Uterus (tissue), 4 donors: ENCODE measurements around the gene LMAN2L. TPM values are rescaled to one million over a fixed set of nuclear protein-coding genes. Genes with fewer than 3 reads are reported as not detected.

Experiments
- DNase-seq, 2 donors: peaks; one replicate each; pipeline ENCODE4 v3.0.0-alpha.2; 2019 to 2020
- H3K27ac ChIP-seq, 2 donors: fragments of 200-600 bp; sonication (generic); 1 replicate in 1 of 2; 2 replicates in 1 of 2; pipeline ENCODE4 v1.5.1; 2016 to 2018
- H3K27me3 ChIP-seq, 2 donors: fragments of 200-600 bp; sonication (generic); one replicate each; pipeline ENCODE4 v1.5.1; 2018 to 2019; ENCODE audit warnings: control low read depth in 1 of 2
- H3K36me3 ChIP-seq, 2 donors: fragments of 200-600 bp; sonication (generic); one replicate each; pipeline ENCODE4 v1.5.1; 2019; ENCODE audit warnings: control low read depth in 1 of 2
- H3K4me1 ChIP-seq, 2 donors: fragments of 200-600 bp; sonication (generic); one replicate each; pipeline ENCODE4 v1.5.1; 2018 to 2019; ENCODE audit warnings: control low read depth in 1 of 2
- H3K4me3 ChIP-seq, 2 donors: fragments of 200-600 bp; sonication (generic); 1 replicate in 1 of 2; 2 replicates in 1 of 2; pipeline ENCODE4 v1.5.1; 2018 to 2019; ENCODE audit warnings: mild to moderate bottlenecking in 1 of 2
- H3K9me3 ChIP-seq, 2 donors: fragments of 200-600 bp; sonication (generic); one replicate each; pipeline ENCODE4 v1.5.1; 2019; ENCODE audit warnings: control low read depth in 1 of 2
- POLR2A ChIP-seq, 2 donors: fragments of 450-650 bp; IDR thresholded peaks; one replicate each; pipeline ENCODE4 v1.6.1; 2016; ENCODE audit warnings: antibody characterized with exemption in 2 of 2, mild to moderate bottlenecking in 1 of 2, moderate library complexity in 1 of 2
- intact Hi-C: fragments of 100-400 bp; cut with DNase I; formaldehyde crosslinking; loops from one replicate; pipeline ENCODE4 v1.15.1; 2023; ENCODE audit warnings: low total_unique reads
- total RNA-seq, 4 donors: library from RNA; depleted of rRNA in 3 of 4; stranded (reverse); fragments of >200 nt in 3 of 4; gene quantifications; one replicate each; pipeline versions ENCODE4 v1.1.0 to v1.2.4, GENCODE V29; 2014 to 2023
- TF ChIP-seq, protein P1 (sequence below), 4 experiments: fragments of 200-600 bp in 2 of 4; fragments of 450-650 bp in 2 of 4; sonication (generic) in 2 of 4; IDR thresholded peaks; one replicate each; pipeline ENCODE4 v1.5.1; 2016 to 2019; ENCODE audit warnings: antibody characterized with exemption in 4 of 4, mild to moderate bottlenecking in 2 of 4, moderate library complexity in 1 of 4
- donor health status: DM: yes; HTN: yes; CAD: no.

Gene LMAN2L
- total RNA-seq, 4 donors from 2014 or later, result 13.8 to 51.2 (median 20.9) TPM

DNA sequence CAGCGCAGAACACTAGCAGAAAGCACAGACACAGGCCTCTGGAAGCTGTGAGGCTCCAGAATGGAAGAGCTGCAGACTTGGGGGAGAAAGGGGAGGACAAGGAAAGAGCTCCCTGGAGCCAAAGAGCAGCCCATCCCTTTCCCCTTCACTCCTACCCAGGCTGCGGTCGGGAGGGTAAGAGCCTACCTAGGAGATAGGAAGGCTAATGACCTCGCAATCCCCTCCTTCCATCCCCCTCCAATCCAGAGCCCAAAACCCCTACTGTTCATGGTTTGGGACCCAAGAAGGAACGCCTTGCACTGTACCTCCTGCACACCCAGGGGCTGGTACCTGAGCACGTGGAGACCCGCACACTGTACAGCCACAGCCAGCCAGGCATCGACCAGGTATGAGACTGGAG, 39.8 kb downstream of the LMAN2L start:
- no peak for DNase-seq
- no peaks in the 10 kb centered on the region for H3K9me3 ChIP-seq
- no peak overlapping the region for H3K27ac ChIP-seq
- no peak for TF ChIP-seq POLR2A (IDR thresholded peaks at IDR 0.05)
- TF ChIP-seq, protein P1, sequence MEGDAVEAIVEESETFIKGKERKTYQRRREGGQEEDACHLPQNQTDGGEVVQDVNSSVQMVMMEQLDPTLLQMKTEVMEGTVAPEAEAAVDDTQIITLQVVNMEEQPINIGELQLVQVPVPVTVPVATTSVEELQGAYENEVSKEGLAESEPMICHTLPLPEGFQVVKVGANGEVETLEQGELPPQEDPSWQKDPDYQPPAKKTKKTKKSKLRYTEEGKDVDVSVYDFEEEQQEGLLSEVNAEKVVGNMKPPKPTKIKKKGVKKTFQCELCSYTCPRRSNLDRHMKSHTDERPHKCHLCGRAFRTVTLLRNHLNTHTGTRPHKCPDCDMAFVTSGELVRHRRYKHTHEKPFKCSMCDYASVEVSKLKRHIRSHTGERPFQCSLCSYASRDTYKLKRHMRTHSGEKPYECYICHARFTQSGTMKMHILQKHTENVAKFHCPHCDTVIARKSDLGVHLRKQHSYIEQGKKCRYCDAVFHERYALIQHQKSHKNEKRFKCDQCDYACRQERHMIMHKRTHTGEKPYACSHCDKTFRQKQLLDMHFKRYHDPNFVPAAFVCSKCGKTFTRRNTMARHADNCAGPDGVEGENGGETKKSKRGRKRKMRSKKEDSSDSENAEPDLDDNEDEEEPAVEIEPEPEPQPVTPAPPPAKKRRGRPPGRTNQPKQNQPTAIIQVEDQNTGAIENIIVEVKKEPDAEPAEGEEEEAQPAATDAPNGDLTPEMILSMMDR (IDR thresholded peaks at IDR 0.05), result no peak
- intact Hi-C loops, result no loop called here
- no peaks in the 10 kb centered on the region for H3K27me3 ChIP-seq
- no peak overlapping the region for H3K4me3 ChIP-seq
- no peaks in the 10 kb centered on the region for H3K36me3 ChIP-seq
- no peaks in the 10 kb centered on the region for H3K4me1 ChIP-seq

- DNase-seq, result no peak
- H3K27ac ChIP-seq, result no peak overlapping the region
- intact Hi-C loops, result no loop called here
- TF ChIP-seq POLR2A (IDR thresholded peaks at IDR 0.05), result no peak
- TF ChIP-seq, protein P1 (IDR thresholded peaks at IDR 0.05), result no peak
- H3K4me1 ChIP-seq, result no peaks in the 10 kb centered on the region
- H3K36me3 ChIP-seq, result no peaks in the 10 kb centered on the region
- no peaks in the 10 kb centered on the region for H3K9me3 ChIP-seq
- no peaks in the 10 kb centered on the region for H3K27me3 ChIP-seq
- H3K4me3 ChIP-seq, result no peak overlapping the region
Observed at GRCh38 chr2:96699621-96700020, 40.2 kb downstream of the LMAN2L start.

- Histone ChIP-seq H3K4me1 (no peaks in the 10 kb centered on the region), H3K27me3 (no peaks in the 10 kb centered on the region), H3K36me3 (no peaks in the 10 kb centered on the region), H3K9me3 (no peaks in the 10 kb centered on the region), H3K27ac (no peak overlapping the region), H3K4me3 (no peak overlapping the region)
- TF ChIP-seq, protein P1 (IDR thresholded peaks at IDR 0.05), result no peak
- TF ChIP-seq POLR2A (IDR thresholded peaks at IDR 0.05), result no peak
- no peak for DNase-seq
- intact Hi-C loops, result no loop called here
Observed at GRCh38 chr2:96699021-96699420, 40.8 kb downstream of the LMAN2L start.

DNA sequence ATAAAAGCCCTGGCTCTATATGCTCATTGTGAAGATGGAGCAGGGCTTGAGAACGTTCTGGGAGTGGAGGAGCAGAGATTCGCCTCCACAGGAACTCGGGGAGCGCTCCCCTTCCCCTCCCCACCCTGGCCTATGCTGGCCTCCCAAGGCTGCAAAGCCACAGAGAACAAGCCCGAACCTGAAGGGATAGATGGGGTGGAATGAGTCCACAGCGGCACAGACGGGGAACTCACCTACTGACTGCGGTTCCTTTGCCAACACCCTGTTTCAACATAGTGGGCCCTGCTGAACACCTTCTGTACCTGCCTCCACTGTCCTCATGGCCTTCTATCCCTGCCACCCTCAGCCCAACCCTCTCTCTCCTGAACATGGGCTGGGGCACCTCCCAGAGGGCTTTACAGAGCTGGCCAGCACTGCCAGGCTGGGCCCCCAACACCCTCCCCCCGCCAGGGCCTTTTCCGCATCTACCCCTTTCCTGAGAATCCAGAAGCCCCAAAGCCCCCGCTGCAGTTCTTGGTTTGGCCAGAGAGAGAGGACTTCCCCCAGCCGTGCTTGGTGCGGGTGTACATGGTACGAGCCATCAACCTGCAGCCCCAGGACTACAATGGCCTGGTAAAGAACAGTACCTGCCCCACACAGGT, 41.5 kb downstream of the LMAN2L start:
- TF ChIP-seq POLR2A (IDR thresholded peaks at IDR 0.05), result no peak
- TF ChIP-seq, protein P1 (IDR thresholded peaks at IDR 0.05), result no peak
- H3K9me3 ChIP-seq, result no peaks in the 10 kb centered on the region
- no peak overlapping the region for H3K4me3 ChIP-seq
- no peaks in the 10 kb centered on the region for H3K36me3 ChIP-seq
- intact Hi-C loops, result no loop called here
- H3K27ac ChIP-seq, result no peak overlapping the region
- H3K4me1 ChIP-seq, result no peaks in the 10 kb centered on the region
- H3K27me3 ChIP-seq, result no peaks in the 10 kb centered on the region
- no peak for DNase-seq

DNA sequence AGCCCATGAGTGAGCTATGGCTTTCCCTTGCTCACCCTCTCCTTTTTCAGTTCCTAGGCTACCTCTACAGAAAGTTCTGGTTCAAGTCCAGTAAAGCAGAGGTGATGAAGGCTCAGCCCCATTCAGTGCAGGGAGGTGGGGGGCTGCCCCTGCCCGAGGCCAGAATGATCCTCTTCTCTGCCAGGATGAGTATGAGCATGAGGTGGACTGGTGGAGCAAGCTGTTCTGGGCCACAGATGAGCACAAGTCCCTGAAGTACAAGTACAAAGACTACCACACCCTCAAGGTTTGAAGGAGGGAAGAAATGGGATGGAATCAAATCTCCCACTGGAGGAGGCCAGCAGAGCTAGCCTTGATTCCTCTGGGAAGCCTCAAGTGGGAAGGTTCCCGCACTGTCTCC, 42.4 kb downstream of the LMAN2L start:
- no peaks in the 10 kb centered on the region for H3K36me3 ChIP-seq
- no peak for DNase-seq

More for the DNA sequence above, 42.4 kb downstream of the LMAN2L start:
- Histone ChIP-seq H3K27ac (no peak overlapping the region), H3K9me3 (no peaks in the 10 kb centered on the region), H3K4me1 (no peaks in the 10 kb centered on the region), H3K27me3 (no peaks in the 10 kb centered on the region), H3K4me3 (no peak overlapping the region)
- intact Hi-C loops, result no loop called here
- TF ChIP-seq, protein P1 (IDR thresholded peaks at IDR 0.05), result no peak
- TF ChIP-seq POLR2A (IDR thresholded peaks at IDR 0.05), result no peak
